Renal pelvis (tissue), 4 donors: ENCODE measurements around the gene SLC7A9. TPM values are rescaled to one million over a fixed set of nuclear protein-coding genes. Genes with fewer than 3 reads are reported as not detected.
"Not testable (repeated sequence)": the region's sequence is repeated elsewhere in the genome, so short reads cannot be mapped to it uniquely, and the experiment has no call there.

Source experiments
- DNase-seq: peaks from one replicate; pipeline ENCODE4 v3.0.0-alpha.2; 2013
- polyA plus RNA-seq, 3 donors: library from polyadenylated mRNA; unstranded; fragments of 120-200 nt; gene quantifications; one replicate each; pipeline ENCODE4 v1.2.1, GENCODE V29; 2013; ENCODE audit not compliant: insufficient read length in 3 of 3

Gene SLC7A9
- polyA plus RNA-seq, 3 donors = 19.0 to 20.3 (median 19.5) TPM

GRCh38 chr19:32866061-32866460 lies 3.5 kb downstream of the SLC7A9 start:
- DNase-seq = no peak

- DNase-seq = no peak
Observed at GRCh38 chr19:32865326-32865725, 4.2 kb downstream of the SLC7A9 start.

GRCh38 chr19:32864318-32865007 lies 5.1 kb downstream of the SLC7A9 start:
- DNase-seq = no peak

DNA sequence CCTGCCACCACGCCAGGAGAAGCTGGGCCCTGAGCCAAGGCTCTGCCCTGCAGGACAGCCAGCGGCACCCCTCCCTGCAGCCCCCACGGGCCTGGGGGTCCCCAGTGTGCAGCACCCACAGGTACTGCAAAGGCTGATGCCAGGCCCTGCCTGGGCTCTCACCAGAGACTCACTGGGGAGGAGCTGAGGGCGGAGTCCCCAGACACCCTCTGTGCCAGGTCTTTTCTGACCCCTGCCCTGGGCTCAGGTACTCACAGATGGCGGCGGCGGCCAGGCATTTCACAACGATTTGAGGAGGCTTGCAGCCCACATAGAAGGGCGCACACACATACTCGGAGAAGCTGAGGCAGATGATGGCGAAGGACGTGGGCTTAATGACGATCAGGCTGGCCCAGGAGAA lies 5.7 kb downstream of the SLC7A9 start:
- no peak for DNase-seq

DNA sequence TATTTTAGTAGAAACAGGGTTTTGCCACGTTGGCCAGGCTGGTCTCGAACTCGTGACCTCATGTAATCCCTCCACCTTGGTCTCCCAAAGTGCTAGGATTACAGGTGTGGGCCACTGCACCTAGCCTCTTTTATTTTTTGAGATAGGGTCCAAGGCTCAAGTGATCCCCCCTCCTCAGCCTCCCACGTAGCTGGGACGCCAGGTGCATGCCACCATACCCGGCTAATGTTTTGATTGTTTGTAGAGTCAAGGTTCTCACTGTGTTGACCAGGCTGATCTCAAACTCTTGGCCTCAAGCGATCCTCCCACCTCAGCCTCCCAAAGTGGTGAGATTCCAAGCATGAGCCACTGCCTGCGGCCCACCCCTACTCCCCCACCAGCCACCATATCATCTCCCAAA lies 6.3 kb downstream of the SLC7A9 start:
- no peak for DNase-seq

GRCh38 chr19:32862741-32863140 lies 6.8 kb downstream of the SLC7A9 start:
- no peak for DNase-seq

DNA sequence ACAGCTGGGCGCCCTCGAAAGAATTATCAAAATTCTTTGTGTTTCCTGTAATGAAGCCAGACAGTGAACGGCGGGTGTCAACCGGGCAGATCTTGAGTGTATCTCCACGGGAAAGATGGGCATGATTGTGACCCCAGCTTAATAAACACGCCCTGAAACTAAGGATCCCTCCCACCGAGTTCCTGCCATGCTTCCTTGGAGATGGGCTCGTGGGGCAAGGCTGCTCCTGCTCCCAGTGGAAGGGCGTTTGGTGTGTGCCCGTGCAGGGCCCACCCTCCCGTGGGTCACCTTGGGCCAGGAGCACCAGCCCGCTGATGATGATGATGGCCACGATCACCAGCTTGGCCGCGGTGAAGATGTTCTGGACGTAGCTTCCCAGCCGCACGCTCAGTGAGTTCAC lies 7.4 kb downstream of the SLC7A9 start:
- DNase-seq = no peak

GRCh38 chr19:32861596-32861995 lies 8.0 kb downstream of the SLC7A9 start:
- DNase-seq = no peak

GRCh38 chr19:32859591-32859990 lies 10.0 kb downstream of the SLC7A9 start:
- DNase-seq = no peak

DNA sequence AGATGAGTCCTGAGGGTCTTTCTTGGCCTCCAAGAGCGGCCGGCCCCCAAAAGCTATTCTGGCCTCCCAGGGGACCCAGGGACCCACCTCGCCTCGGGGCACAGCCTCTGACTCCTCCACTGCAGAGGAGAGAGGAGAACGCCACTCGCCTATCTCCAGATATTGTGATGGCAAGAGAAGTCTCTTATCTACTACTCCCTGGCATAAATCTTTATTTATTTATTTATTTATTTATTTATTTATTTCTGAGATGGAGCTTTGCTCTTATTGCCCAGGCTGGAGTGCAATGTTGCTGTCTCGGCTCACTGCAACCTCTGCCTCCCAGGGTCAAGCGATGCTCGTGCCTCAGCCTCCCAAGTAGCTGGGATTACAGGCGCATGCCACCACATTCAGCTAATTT lies 11.0 kb downstream of the SLC7A9 start:
- DNase-seq = no peak

GRCh38 chr19:32858155-32858554 lies 11.4 kb downstream of the SLC7A9 start:
- no peak for DNase-seq

GRCh38 chr19:32857584-32857983 lies 12.0 kb downstream of the SLC7A9 start:
- no peak for DNase-seq

DNA sequence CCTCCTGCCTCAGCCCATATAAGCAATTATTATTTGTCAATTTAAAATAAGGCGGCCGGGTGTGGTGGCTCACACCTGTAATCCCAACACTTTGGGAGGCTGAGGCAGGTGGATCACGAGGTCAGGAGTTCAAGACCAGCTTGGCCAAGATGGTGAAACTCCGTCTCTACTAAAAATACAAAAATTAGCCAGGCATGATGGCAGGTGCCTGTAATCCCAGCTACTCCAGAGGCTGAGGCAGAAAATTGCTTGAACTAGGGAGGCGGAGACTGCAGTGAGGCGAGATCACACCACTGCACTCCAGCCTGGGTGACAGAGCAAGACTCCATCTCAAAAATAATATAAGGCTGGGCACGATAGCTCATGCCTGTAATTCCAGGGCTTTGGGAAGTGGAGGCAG lies 12.7 kb downstream of the SLC7A9 start:
- DNase-seq = not testable (repeated sequence)

GRCh38 chr19:32852216-32852615 lies 17.4 kb downstream of the SLC7A9 start:
- no peak for DNase-seq

DNA sequence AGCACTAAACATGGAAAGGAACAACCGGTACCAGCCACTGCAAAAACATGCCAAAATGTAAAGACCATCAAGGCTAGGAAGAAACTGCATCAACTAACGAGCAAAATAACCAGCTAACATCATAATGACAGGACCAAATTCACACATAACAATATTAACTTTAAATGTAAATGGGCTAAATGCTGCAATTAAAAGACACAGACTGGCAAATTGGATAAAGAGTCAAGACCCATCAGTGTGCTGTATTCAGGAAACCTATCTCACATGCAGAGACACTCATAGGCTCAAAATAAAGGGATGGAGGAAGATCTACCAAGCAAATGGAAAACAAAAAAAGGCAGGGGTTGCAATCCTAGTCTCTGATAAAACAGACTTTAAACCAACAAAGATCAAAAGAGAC lies 21.5 kb downstream of the SLC7A9 start:
- DNase-seq = not testable (repeated sequence)

DNA sequence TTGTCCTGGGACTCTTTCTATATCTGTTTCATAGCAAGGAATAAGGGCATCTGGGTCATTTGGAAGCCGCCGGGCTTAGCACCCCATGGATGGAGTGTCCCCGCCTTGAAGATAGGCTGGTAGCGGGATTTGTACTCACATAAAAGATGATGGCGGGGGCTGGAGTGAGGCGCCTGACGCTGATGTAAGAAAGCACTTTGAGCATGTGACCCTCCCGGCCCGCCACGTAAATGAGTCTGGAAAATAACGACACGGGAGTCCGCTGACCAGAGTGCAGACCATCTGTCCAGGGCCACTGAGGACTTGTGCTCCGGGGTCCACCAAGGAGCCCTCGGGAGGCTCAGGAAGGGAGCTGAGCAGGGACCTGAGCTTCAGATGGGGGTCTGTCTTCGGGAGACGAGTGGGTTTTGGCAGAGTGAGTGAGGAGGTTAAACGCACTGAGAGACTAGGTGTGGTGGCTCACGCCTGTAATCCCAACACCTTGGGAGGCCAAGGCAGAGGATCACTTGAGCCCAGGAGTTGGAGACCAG lies 25.8 kb downstream of the SLC7A9 start:
- no peak for DNase-seq

GRCh38 chr19:32842061-32842460 lies 27.5 kb downstream of the SLC7A9 start:
- DNase-seq = no peak

DNA sequence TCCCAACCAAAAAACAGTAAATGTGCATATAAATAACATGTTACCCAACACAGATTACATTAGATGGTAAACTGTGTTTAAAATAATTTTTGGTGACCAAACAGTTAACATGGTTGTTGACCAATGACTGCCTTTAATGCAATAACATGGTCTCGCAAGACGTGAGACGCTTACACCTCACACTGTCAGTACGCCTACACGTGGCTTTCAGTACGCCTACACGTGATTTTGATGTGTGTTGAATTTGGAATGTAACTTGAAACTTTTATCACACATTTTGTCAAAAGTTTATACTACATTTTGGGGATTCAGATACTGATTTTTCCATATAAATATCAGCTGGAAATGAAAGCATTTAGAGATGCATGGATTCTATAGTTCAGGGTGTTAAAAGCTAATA lies 32.0 kb downstream of the SLC7A9 start:
- DNase-seq = no peak

- DNase-seq = not testable (repeated sequence)
Observed at GRCh38 chr19:32833388-32833787, 36.2 kb downstream of the SLC7A9 start.

DNA sequence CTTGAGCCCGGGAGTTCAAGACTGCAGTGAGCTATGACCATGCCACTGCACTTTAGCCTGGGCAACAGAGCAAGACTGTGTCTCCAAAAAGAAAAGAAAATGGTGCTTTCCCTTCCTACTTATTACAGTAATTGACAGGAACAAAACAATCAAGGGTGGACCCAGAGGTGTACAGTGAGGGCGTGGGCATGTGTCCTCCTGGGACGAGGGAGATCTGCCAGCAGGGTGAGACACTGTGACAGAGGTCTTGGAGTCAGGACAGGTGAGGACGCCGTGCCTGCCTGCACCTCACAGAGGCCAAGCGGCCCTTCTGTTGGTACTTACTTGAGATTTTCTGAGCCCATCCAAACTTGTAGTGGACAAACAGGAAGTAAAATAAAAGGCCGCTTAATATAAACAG lies 36.7 kb downstream of the SLC7A9 start:
- DNase-seq = not testable (repeated sequence)

GRCh38 chr19:32832094-32832493 lies 37.5 kb downstream of the SLC7A9 start:
- DNase-seq = not testable (repeated sequence)

DNA sequence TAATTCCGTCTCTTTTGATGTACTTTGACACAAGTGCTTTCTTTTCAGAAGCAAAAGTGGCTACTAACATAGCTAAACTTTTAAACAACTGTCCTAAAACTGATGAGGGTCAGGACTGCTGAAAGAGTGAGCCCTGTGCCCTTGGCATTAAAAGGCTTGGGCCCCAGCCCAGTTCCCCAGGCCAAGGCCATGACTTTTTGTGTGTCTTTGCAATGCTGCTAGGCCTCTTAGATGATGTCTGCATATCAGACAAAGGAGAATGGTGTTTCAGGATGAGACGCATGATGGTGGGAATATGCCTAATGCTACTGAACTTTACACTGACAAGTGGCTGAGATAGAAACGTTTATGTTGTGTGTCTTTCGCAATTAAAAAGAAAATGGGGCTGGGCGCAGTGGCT lies 38.0 kb downstream of the SLC7A9 start:
- DNase-seq = no peak

- DNase-seq = no peak
Observed at GRCh38 chr19:32830231-32831014, 39.1 kb downstream of the SLC7A9 start.
